HL-60 (cell line): ENCODE results near the gene GNG7.
A peak's percentile ranks its signal among the peaks of the same experiment; 100 is the strongest.
"Not testable (repeated sequence)": the region's sequence is repeated elsewhere in the genome, so short reads cannot be mapped to it uniquely, and the experiment has no call there.

Experiments
- DNase-seq, 2 experiments: peaks; one replicate each; pipeline ENCODE4 v3.0.0-alpha.2; 2010 to 2020; ENCODE audit warnings: low read depth in 1 of 2, low spot score in 1 of 2
- H3K27ac ChIP-seq: fragments of 250-450 bp; sonication (Bioruptor Pico); replicated peaks from 2 replicates; pipeline ENCODE4 v1.5.1; 2020; ENCODE audit warnings: mild to moderate bottlenecking, moderate library complexity
- H3K27me3 ChIP-seq: fragments of 250-450 bp; sonication (Bioruptor Pico); 2 replicates; pipeline ENCODE4 v1.5.1; 2021; ENCODE audit warnings: mild to moderate bottlenecking, moderate library complexity; ENCODE audit not compliant: insufficient read depth, poor library complexity, severe bottlenecking
- H3K4me3 ChIP-seq: replicated peaks from 2 replicates; pipeline ENCODE4 v1.5.1; 2011; ENCODE audit warnings: mild to moderate bottlenecking, control low read depth, low read length; ENCODE audit not compliant: insufficient read depth
- GABPA ChIP-seq: IDR thresholded peaks from 2 replicates; pipeline ENCODE4 v1.6.1; 2012; ENCODE audit warnings: low read depth
- POLR2AphosphoS5 ChIP-seq: IDR thresholded peaks from 2 replicates; pipeline ENCODE4 v1.6.1; 2012; ENCODE audit warnings: low read depth
- SPI1 ChIP-seq: IDR thresholded peaks from 2 replicates; pipeline ENCODE4 v1.6.1; 2012; ENCODE audit warnings: low read depth, mild to moderate bottlenecking, borderline replicate concordance
- TF ChIP-seq, protein P1 (sequence below): IDR thresholded peaks from one replicate; pipeline ENCODE4 v1.5.1; 2011; ENCODE audit warnings: low read length, control low read depth, inconsistent platforms; ENCODE audit not compliant: insufficient read depth
- TF ChIP-seq, protein P2 (sequence below): IDR thresholded peaks from 2 replicates; pipeline ENCODE4 v1.6.1; 2012; ENCODE audit warnings: low read depth; ENCODE audit not compliant: insufficient replicate concordance

GNG7 gene

DNA sequence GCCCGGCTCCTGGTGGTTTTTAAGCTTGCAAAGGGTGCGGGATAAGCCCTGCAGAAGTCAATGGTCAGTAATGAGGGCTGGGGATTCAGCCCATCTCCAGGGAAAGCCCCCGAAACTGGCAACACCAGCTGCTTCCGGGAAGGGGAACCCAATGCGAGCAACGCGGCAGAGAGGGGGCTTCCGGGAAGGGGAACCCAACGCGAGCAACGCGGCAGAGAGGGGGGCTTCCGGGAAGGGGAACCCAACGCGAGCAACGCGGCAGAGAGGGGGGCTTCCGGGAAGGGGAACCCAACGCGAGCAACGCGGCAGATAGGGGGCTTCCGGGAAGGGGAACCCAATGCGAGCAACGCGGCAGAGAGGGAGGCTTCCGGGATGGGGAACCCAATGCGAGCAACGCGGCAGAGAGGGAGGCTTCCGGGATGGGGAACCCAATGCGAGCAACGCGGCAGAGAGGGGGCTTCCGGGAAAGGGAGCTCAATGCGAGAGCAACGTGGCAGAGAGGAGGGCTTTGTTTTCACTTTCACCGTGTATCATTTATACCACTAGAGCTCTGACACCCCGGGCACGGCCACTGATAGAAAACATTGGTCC, 80.0 kb downstream of the GNG7 start:
- DNase-seq, H3K27me3 ChIP-seq, H3K4me3 ChIP-seq: not testable (repeated sequence)
- 0 out of 2 replicates have a peak, but pooled peaks have one; percentile 21 for TF ChIP-seq GABPA
- H3K27ac ChIP-seq = peak overlapping the region; percentile 97

DNA sequence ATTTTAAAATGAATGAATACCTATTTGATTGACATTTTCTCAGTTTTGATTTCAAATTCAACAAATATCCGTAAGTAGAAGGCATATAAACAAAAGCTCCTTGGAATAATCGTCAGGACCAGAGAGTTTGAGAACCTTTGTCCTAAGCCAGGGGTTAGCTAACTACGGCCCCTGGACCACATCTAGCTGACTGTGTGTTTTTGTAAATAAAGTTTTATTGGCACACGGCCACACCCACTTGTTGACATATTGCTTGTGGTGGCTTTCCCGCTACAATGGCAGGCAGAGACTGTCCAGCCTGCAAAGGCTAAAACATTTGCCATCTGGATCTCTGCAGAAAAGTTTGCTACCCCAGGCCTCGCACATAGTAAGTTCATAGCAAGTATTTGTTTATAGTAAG, 83.4 kb downstream of the GNG7 start:
- DNase-seq = no peak
- H3K27ac ChIP-seq = peak overlapping the region; percentile 97
- H3K4me3 ChIP-seq = no peak overlapping the region
- no peaks in the 10 kb centered on the region for H3K27me3 ChIP-seq
- TF ChIP-seq SPI1 = no peak
- TF ChIP-seq, protein P1, sequence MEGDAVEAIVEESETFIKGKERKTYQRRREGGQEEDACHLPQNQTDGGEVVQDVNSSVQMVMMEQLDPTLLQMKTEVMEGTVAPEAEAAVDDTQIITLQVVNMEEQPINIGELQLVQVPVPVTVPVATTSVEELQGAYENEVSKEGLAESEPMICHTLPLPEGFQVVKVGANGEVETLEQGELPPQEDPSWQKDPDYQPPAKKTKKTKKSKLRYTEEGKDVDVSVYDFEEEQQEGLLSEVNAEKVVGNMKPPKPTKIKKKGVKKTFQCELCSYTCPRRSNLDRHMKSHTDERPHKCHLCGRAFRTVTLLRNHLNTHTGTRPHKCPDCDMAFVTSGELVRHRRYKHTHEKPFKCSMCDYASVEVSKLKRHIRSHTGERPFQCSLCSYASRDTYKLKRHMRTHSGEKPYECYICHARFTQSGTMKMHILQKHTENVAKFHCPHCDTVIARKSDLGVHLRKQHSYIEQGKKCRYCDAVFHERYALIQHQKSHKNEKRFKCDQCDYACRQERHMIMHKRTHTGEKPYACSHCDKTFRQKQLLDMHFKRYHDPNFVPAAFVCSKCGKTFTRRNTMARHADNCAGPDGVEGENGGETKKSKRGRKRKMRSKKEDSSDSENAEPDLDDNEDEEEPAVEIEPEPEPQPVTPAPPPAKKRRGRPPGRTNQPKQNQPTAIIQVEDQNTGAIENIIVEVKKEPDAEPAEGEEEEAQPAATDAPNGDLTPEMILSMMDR = no peak
- TF ChIP-seq, protein P2, sequence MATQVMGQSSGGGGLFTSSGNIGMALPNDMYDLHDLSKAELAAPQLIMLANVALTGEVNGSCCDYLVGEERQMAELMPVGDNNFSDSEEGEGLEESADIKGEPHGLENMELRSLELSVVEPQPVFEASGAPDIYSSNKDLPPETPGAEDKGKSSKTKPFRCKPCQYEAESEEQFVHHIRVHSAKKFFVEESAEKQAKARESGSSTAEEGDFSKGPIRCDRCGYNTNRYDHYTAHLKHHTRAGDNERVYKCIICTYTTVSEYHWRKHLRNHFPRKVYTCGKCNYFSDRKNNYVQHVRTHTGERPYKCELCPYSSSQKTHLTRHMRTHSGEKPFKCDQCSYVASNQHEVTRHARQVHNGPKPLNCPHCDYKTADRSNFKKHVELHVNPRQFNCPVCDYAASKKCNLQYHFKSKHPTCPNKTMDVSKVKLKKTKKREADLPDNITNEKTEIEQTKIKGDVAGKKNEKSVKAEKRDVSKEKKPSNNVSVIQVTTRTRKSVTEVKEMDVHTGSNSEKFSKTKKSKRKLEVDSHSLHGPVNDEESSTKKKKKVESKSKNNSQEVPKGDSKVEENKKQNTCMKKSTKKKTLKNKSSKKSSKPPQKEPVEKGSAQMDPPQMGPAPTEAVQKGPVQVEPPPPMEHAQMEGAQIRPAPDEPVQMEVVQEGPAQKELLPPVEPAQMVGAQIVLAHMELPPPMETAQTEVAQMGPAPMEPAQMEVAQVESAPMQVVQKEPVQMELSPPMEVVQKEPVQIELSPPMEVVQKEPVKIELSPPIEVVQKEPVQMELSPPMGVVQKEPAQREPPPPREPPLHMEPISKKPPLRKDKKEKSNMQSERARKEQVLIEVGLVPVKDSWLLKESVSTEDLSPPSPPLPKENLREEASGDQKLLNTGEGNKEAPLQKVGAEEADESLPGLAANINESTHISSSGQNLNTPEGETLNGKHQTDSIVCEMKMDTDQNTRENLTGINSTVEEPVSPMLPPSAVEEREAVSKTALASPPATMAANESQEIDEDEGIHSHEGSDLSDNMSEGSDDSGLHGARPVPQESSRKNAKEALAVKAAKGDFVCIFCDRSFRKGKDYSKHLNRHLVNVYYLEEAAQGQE = no peak
- no peak for TF ChIP-seq POLR2AphosphoS5
- TF ChIP-seq GABPA = no peak

DNA sequence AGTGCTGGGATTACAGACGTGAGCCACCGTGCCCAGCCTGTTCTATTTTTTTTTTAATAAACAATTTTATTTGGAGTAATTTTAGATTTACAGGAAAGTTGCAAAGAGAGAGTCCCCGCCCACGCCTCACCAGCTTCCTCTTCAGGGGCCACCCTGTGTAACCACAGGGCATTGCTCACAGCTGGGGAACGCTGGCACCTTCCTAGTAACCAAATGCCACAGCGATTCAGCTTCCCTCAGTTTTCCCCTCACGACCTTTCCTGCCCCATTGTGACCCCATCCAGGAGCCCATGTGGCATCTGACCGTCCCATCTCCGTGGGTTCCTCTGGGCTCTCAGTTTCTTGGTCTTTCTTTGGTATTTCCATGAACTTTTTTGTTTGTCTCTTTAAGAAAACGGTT, 83.9 kb downstream of the GNG7 start:
- H3K27ac ChIP-seq = peak overlapping the region; percentile 97
- H3K4me3 ChIP-seq = no peak overlapping the region
- TF ChIP-seq GABPA (no peak), SPI1 (peak; percentile 36; the same call in 1 of the 2 replicates), POLR2AphosphoS5 (peak; percentile 79)
- H3K27me3 ChIP-seq = no peaks in the 10 kb centered on the region
- DNase-seq = peak in 1 of 2 experiments; percentile 94

DNA sequence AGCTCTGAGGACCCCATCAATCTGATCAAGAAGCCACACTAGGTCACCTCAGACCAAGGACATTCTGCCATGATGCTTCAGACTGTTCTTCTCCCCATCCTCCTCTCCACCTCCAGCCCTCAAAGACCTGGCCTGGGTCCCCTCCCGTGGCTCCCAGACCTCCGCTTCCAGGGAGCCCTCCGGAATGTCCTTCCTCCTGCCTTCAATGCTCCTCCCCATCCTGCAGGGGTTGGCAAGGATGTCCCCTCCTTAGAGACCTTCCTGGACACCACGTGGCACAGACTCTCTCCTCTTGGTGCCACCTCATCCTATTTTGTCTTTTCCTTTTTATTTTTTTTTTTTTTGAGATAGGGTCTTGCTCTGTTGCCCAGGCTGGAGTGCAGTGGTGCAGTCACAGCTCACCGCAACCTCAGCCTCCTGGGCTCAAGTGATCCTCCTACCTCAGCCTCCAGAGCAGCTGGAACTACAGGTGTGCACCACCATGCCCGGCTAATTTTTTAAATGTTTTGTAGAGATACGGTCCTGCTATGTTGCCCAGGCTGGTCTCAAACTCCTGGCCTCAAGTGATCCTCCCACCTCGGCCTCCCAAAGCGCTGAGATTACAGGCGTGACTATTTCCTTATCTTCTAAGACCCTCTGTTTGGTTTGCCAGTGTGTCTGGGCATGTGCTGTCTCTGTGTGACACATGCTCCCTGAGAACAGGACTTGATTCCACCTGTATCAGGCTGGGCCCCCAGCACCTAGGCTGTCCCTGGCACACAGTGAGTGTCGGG, 84.9 kb downstream of the GNG7 start:
- Histone ChIP-seq H3K27me3 (no peaks in the 10 kb centered on the region), H3K4me3 (no peak overlapping the region), H3K27ac (peak overlapping the region; percentile 97)
- TF ChIP-seq SPI1 = no peak
- TF ChIP-seq GABPA = no peak
- TF ChIP-seq, protein P2 = no peak
- no peak for TF ChIP-seq POLR2AphosphoS5
- TF ChIP-seq, protein P1 = no peak
- no peak for DNase-seq
